Smooth muscle cell (in vitro differentiated cells): ENCODE data around the gene NKAP. TPM values are rescaled to one million over a fixed set of nuclear protein-coding genes. Genes with fewer than 3 reads are reported as not detected.
A peak's percentile ranks its signal among the peaks of the same experiment; 100 is the strongest.
"Not testable (repeated sequence)": the region's sequence is repeated elsewhere in the genome, so short reads cannot be mapped to it uniquely, and the experiment has no call there.

Source experiments
- DNase-seq: peaks from one replicate; lab custom pipeline; 2025; ENCODE audit not compliant: unreplicated experiment; lab: John Stamatoyannopoulos, UW
- H2AFZ ChIP-seq: fragments of 200-600 bp; sonication (generic); 2 replicates; pipeline ENCODE4 v1.6.0; 2016; ENCODE audit warnings: antibody characterized with exemption, low read depth, mild to moderate bottlenecking
- H3F3A ChIP-seq: fragments of 200-600 bp; sonication (generic); 2 replicates; pipeline ENCODE4 v1.6.0; 2017; ENCODE audit warnings: antibody characterized with exemption, low read depth
- H3K27ac ChIP-seq: fragments of 200-600 bp; sonication (generic); 2 replicates; pipeline ENCODE4 v1.5.1; 2016; ENCODE audit warnings: low read depth, mild to moderate bottlenecking
- H3K27me3 ChIP-seq: fragments of 200-600 bp; sonication (generic); 2 replicates; pipeline ENCODE4 v1.6.1; 2016; ENCODE audit warnings: low read depth, mild to moderate bottlenecking
- H3K36me3 ChIP-seq: fragments of 200-600 bp; sonication (generic); 2 replicates; pipeline ENCODE4 v1.5.1; 2016; ENCODE audit warnings: low read depth
- H3K4me1 ChIP-seq: fragments of 200-600 bp; sonication (generic); 2 replicates; pipeline ENCODE4 v1.5.1; 2016; ENCODE audit warnings: low read depth
- H3K4me2 ChIP-seq: fragments of 200-600 bp; sonication (generic); 2 replicates; pipeline ENCODE4 v1.6.0; 2016; ENCODE audit warnings: mild to moderate bottlenecking
- H3K4me3 ChIP-seq: fragments of 200-600 bp; sonication (generic); 2 replicates; pipeline ENCODE4 v1.5.1; 2016; ENCODE audit warnings: mild to moderate bottlenecking
- H3K79me2 ChIP-seq: fragments of 200-600 bp; sonication (generic); 2 replicates; pipeline ENCODE4 v1.6.0; 2016; ENCODE audit warnings: low read depth, mild to moderate bottlenecking
- H3K9ac ChIP-seq: fragments of 200-600 bp; sonication (generic); 2 replicates; pipeline ENCODE4 v1.6.0; 2016; ENCODE audit warnings: low read depth
- H3K9me3 ChIP-seq: fragments of 200-600 bp; sonication (generic); replicated peaks from 2 replicates; pipeline ENCODE4 v1.5.1; 2016; ENCODE audit warnings: low read depth
- H4K20me1 ChIP-seq: fragments of 200-600 bp; sonication (generic); 2 replicates; pipeline ENCODE4 v1.6.0; 2016; ENCODE audit warnings: low read depth
- WGBS: methylation state at CpG from one replicate; pipeline ENCODE4 v1.1.7; 2016; ENCODE audit warnings: low lambda C conversion rate; 5-methylcytosine and 5-hydroxymethylcytosine counted together
- polyA plus RNA-seq: library from polyadenylated mRNA; unstranded; fragments of >200 nt; fragmentation: Nextera tagmentation; extraction: Ambion mirVana; gene quantifications from 2 replicates; pipeline ENCODE4 v1.2.1, GENCODE V29; 2016
- total RNA-seq: library from RNA; depleted of rRNA; stranded (reverse); fragments of >200 nt; gene quantifications from 2 replicates; pipeline ENCODE4 v1.2.3, GENCODE V29; 2014
- TF ChIP-seq, protein P1 (sequence below): fragments of 200-600 bp; sonication (generic); IDR thresholded peaks from 2 replicates; pipeline ENCODE4 v1.5.1; 2017; ENCODE audit warnings: borderline replicate concordance, mild to moderate bottlenecking, antibody characterized with exemption; ENCODE audit not compliant: insufficient read depth, poor library complexity, severe bottlenecking

Gene NKAP
- total and polyA plus RNA-seq, 2 experiments from 2014 or later: 6.4 to 7.3 TPM

DNA sequence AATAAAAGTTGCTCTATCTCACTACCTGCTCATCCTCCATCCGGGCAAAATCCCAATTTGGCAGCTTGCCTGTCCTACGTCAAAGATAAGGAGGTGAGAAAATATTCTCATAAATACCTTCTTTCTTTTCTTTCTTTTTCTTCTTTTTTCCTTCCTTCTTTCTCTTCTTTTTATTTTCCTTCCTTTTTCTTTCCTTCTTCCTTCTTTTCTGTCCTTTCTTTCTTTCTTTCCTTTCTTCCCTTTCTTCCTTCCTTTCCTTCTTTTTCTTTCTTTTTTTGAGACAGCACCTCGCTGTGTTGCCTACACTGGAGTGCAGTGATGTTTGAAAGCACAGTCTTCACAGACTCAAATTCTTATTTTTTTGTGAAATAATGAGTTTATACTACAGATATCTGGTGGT is 38.6 kb upstream of the NKAP start:
- H2AFZ ChIP-seq: no peak overlapping the region
- no peak overlapping the region for H3K4me2 ChIP-seq
- no peaks in the 10 kb centered on the region for H3K27me3 ChIP-seq
- no peaks in the 10 kb centered on the region for H3K9me3 ChIP-seq
- TF ChIP-seq, protein P1, sequence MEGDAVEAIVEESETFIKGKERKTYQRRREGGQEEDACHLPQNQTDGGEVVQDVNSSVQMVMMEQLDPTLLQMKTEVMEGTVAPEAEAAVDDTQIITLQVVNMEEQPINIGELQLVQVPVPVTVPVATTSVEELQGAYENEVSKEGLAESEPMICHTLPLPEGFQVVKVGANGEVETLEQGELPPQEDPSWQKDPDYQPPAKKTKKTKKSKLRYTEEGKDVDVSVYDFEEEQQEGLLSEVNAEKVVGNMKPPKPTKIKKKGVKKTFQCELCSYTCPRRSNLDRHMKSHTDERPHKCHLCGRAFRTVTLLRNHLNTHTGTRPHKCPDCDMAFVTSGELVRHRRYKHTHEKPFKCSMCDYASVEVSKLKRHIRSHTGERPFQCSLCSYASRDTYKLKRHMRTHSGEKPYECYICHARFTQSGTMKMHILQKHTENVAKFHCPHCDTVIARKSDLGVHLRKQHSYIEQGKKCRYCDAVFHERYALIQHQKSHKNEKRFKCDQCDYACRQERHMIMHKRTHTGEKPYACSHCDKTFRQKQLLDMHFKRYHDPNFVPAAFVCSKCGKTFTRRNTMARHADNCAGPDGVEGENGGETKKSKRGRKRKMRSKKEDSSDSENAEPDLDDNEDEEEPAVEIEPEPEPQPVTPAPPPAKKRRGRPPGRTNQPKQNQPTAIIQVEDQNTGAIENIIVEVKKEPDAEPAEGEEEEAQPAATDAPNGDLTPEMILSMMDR: no peak
- no peak overlapping the region for H3K9ac ChIP-seq
- no peaks in the 10 kb centered on the region for H4K20me1 ChIP-seq
- no peak for DNase-seq
- no peaks in the 10 kb centered on the region for H3K36me3 ChIP-seq
- H3K27ac ChIP-seq: no peak overlapping the region
- H3K4me1 ChIP-seq: no peaks in the 10 kb centered on the region
- no peaks in the 10 kb centered on the region for H3F3A ChIP-seq
- no peaks in the 10 kb centered on the region for H3K79me2 ChIP-seq
- WGBS: 55% methylated on average over 3 of the region's 3 CpGs
- H3K4me3 ChIP-seq: no peak overlapping the region

DNA sequence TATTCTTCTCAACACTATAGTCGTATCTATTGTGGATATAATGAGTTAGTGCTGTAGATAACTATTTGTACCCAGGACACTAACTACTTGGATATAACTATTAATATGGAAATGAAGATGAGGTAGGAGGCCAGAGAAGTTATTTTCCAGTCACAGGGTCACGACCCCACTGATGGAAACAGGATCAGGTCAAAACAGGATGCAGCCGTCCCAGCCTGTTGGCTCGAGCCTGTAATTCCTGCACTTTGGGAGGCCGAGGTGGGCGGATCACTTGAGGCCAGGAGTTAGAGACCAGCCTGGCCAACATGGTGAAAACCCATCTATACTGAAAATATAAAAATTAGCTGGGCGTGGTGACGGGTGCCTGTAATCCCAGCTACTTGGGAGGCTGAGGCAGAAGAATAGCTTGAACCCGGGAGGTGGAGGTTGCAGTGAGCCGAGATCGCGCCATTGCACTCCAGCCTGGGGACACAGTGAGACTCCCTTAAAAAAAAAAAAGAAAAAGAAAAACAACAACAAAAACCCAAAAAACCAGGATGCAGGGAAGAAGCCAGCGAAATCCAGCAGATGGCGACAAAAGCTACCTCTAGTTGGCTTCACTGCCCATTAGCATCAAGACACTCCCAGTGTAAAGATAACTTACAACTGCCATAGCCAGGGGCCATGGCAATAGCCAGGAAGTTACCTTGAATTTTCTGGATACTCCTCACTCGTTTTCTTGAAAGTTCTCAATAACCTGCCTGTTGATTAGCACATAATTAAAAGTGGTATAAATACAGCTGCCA is 37.9 kb upstream of the NKAP start:
- H3F3A ChIP-seq: no peaks in the 10 kb centered on the region
- H3K4me2 ChIP-seq: no peak overlapping the region
- no peaks in the 10 kb centered on the region for H3K36me3 ChIP-seq
- H3K4me1 ChIP-seq: no peaks in the 10 kb centered on the region
- H3K27ac ChIP-seq: no peak overlapping the region
- H2AFZ ChIP-seq: no peak overlapping the region
- DNase-seq: no peak
- H3K79me2 ChIP-seq: no peaks in the 10 kb centered on the region
- no peak overlapping the region for H3K9ac ChIP-seq
- 50% methylated on average over 15 of the region's 15 CpGs for WGBS
- H3K27me3 ChIP-seq: no peaks in the 10 kb centered on the region
- TF ChIP-seq, protein P1: peak; percentile 41
- no peaks in the 10 kb centered on the region for H4K20me1 ChIP-seq
- H3K4me3 ChIP-seq: no peak overlapping the region
- no peaks in the 10 kb centered on the region for H3K9me3 ChIP-seq

DNA sequence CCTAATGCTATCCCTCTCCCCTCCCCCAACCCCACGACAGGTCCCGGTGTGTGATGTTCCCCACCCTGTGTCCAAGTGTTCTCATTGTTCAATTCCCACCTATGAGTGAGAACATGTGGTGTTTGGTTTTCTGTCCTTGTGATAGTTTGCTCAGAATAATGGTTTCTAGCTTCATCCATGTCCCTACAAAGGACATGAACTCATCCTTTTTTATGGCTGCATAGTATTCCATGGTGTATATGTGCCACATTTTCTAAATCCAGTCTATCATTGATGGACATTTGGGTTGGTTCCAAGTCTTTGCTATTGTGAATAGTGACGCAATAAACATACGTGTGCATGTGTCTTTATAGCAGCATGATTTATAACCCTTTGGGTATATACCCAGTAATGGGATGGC is 33.6 kb upstream of the NKAP start:
- WGBS: 94% methylated on average over 4 of the region's 4 CpGs

DNA sequence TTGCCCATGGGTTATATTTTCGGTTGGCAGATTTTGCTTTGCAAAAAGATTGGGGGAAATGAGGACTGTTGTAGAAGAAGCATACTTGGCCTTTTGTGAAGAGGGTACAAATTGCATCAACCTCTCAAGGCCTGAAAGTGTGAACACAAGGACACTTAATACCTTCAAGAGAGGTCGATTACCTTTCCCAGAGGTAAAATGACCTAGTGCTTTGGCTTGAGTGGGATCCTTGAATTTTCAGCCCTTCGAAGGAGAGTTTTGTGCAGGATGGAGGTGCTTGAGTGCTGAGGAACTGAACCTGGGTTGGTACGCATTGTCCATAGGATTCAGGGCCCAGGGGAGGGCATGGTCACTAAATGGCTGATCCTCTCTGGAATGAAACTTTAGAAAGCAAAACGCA is 27.6 kb upstream of the NKAP start:
- H3K4me2 ChIP-seq: no peak overlapping the region
- H3K27me3 ChIP-seq: no peaks in the 10 kb centered on the region
- no peaks in the 10 kb centered on the region for H3F3A ChIP-seq
- no peak for DNase-seq
- H3K27ac ChIP-seq: no peak overlapping the region
- no peak overlapping the region for H3K4me3 ChIP-seq
- H4K20me1 ChIP-seq: no peaks in the 10 kb centered on the region
- no peaks in the 10 kb centered on the region for H3K4me1 ChIP-seq
- no peak overlapping the region for H3K9ac ChIP-seq
- TF ChIP-seq, protein P1: no peak
- 67% methylated on average over 5 of the region's 5 CpGs for WGBS
- H3K36me3 ChIP-seq: no peaks in the 10 kb centered on the region
- H3K79me2 ChIP-seq: no peaks in the 10 kb centered on the region
- H2AFZ ChIP-seq: no peak overlapping the region
- H3K9me3 ChIP-seq: no peaks in the 10 kb centered on the region

More for the DNA sequence above, 33.6 kb upstream of the NKAP start:
- H3K4me2 ChIP-seq, DNase-seq, H3F3A ChIP-seq, H3K79me2 ChIP-seq, H3K4me3 ChIP-seq, H3K4me1 ChIP-seq, H3K27me3 ChIP-seq, H2AFZ ChIP-seq, H3K9me3 ChIP-seq, H3K27ac ChIP-seq, H3K36me3 ChIP-seq, H3K9ac ChIP-seq, H4K20me1 ChIP-seq: not testable (repeated sequence)
